Measurements from ENCODE around the gene GUK1.
A peak's percentile ranks its signal among the peaks of the same experiment; 100 is the strongest.
"Not testable (repeated sequence)": the region's sequence is repeated elsewhere in the genome, so short reads cannot be mapped to it uniquely, and the experiment has no call there.

The GUK1 gene

DNA sequence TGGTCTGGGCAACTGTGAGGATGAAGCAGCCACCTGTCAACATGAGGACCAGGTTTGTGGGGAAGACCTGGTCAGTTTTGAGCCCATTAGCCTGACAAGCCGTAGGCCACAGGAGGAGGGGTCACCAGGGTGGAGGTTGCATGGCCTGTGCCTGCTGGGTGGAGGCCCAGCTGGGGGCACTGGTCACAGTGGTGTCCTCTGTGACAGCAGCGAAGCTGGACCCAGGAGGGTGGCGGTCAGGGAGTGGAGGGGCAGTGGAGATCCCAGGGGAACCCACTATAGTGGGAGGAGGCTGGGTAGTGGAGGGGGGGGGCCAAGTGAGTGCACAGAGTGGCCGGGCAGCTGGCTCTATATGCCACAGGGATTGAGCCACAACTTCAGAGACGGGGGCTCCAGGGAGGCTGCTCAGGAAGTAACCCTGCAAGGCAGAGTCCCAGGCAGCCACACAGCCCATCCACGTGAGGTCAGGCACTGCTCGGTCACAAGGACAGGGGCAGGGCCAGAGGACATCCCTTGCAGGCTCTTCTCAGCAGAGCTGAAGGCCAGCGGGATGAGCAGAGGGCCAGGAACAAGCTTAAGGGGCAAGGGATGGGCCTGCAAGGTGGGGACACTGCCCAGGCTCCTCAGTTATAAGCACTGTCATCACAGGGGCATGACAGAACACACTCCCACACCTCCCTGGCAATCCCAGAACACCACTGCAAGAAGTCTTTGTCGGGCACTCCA, 34.6 kb upstream of the GUK1 start:
- DNase-seq, result no peak

DNA sequence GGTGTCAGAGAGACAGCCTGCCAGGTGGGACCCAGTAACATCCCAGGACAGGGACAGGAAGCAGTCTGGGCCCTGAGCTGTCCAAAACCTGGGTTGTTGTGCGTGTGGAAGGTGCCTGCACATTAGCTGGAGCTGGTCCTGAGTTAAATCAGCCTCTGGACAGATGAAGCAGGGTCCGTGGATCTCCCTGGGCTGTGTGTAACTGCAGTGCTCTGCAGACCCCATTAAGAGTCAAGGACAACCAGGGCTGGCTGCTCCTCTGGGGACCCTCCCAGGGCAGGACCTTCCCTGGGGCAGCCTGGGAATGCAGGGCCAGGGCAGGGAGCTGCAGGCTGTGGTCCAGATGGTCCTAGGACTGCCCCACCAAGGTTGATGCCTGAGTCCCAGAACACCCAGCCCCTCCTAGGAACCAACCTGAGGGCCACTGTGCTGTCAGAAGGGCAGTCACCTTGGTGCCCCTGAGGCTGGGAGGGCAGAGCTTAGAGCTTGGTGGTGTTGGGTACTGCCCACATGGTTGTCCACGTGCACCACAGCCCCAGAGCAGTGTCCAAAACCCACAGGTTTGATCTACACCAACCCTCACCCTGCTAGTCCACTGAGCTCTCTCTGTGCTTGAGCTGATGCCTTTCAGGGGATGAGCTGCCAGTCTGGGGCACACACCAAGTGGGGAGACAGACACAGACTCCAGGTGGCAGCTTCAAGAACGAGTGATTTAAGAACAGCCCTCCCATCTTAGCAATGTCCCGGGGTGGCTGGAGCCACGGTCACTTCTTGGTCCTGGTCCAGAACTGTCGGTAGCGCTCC, 33.9 kb upstream of the GUK1 start:
- DNase-seq, result no peak

DNA sequence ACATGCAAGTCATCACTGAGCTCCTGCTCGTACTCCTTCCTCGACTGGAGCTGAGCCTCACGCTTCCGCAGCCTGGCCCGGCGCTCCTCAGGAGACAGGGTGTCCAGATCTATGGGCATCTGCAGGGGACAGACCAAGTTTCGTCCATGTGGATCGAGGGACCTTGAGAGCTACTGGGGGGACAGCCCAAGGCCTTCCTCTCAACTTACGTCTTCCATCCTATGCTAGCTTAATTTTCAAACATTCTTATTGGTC, 33.4 kb upstream of the GUK1 start:
- no peak for DNase-seq

DNA sequence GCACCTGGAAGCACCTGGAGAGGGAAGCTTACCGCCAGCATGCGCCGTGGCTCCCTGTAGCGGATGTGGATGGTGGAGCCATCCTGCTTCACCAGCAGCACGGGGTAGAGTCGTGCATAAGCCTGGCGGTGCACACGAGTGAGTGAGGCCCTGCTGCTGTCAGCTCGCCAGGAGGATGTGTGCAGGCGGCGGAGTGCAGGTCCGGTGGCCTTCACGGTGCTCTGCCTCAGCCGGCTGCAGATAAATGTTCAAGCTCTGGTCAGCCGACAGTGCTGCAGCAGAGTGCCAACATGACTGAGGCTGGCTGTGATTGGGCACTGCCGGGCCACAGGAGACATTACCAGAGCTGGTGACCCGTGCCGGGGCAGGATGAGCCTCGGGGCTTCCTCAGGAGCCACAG, 32.4 kb upstream of the GUK1 start:
- DNase-seq, result no peak

DNA sequence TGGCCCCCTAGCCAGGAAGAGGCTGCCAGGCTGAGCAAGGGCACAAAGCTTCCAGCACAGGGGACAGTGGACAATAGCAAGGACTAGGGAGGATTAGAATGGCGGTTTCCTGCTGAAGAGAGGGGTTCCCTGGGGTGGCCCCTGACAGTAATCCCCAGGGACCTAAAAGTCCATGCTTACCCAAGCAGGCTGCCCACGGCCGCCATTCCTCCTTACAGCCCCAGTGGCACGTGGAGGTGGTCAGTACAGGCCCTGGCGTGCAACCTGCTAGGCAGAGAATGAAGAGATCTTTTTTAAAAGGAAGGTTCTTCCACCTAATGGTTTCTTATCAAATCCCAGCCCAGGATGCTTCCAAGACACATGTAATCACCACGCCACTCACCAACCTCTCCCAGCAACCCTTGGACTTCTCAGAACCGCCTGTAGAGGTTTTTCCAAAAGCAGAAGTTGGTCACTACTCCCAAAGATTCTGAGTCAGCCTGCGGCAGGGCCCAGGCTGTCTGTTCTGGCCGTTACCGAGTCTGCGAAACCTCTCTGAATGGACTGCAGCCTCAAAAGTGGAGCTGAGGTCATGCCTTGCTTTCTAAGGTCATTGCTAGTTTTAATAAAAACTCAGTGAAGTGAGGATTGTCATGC, 31.9 kb upstream of the GUK1 start:
- no peak for DNase-seq

DNA sequence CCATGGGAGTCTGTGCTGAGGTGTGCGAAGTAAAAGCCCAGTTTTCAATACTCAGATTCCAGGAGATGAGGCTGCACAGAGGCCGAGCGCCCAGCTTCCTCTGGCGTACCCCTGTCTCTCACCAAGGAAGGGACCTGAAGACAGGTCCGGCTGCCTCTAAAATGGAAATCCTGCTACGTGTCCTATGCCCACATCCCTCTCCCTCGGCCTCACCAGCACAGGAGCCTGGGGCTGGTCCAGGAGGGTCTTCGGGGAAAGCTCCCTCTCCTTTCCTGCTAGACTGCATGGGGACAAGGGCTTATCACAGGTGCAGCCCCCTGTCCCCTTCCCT, 31.4 kb upstream of the GUK1 start:
- no peak for DNase-seq

DNA sequence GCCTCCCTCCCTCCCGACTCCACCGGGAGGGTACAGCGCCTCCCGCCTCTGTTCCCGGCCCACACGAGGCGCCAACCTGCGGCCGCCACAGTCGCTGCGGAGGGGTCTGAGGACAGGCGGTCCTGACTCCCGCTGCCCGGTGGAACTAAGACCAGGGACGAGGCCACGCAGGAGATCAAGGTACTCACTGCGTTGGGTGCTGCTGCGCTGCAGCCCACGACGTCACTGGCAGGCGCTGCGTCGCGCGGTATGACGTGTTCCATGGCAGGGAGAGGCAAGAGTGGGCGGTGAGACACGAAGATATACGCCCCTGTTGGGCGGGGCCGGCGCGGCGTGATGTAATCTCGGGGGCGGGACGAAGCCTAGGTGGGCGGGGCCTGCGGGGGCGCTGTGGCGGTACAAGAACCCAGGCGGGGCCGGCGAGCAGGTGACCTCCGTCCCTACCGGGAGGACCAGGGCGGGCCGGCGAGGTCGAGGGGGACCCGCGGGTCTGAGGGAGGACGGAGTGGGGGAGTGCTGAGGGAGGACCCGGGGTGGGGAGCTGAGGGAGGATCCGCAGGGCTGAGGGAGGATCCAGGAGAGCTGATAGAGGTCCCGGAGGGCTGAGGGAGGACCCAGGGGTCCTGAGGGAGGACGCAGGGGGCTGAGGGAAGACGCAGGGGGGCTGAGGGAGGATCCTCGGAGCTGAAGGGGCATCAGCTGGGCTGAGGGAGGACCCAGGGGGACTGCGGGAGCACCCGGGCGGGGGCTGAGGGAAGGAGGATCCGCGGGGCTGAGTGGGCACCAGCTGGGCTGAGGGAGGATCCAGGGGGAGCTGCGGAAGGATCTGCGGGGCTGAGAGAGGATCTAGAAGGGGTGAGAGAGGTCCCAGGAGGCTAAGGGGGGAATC, 30.8 kb upstream of the GUK1 start, which contains the start of gene MRPL55:
Gene MRPL55, minus strand, starts transcription at position 227 of the 889 bp plus-strand sequence. CDS start 1,039 bp downstream, outside the sequence.
- peak; percentile 77 for DNase-seq

DNA sequence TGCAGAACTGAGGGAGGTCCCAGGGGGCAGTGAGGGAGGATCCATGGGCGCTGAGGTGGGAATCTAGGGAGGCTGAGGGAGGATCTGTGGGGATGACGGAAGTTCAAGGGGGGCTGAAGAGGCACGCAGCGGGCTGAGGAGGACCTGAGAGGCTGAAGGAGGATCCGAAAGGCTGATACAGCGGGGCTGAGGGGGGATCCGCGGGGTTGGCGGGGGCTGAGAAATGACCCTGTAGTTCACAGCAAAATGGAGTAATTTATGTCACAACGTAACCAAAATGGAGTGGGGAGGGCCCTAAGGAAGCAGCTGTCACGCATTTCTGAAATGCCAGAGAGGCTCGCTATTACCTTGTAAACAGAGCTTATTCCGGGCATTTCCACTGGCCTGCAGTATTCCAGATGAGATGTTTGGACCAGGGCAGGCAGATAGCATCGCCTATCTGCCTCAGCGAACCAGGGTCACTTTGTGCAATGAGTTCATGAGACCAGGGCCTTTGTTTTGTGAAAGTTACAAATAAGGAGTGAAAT, 30.1 kb upstream of the GUK1 start:
- DNase-seq, result no peak

DNA sequence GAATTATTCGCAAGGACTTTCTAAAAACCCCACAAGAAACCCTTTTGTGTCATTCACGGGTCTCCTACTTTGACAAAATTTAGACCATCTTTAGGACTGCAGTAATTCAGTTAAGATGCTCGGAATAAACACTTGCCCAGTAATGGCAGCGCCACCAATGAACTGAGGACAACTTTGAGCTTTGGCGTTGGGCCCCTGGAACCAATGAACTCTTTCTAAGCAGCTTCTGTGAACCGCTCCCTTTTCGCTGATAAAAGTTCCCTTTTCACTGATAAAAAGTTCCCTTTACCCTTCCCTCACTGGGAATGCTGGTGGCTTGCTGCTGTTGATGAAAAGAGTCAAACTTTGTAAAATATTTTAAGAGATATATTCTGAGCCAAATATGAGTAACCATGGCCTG, 29.5 kb upstream of the GUK1 start:
- DNase-seq, result no peak

DNA sequence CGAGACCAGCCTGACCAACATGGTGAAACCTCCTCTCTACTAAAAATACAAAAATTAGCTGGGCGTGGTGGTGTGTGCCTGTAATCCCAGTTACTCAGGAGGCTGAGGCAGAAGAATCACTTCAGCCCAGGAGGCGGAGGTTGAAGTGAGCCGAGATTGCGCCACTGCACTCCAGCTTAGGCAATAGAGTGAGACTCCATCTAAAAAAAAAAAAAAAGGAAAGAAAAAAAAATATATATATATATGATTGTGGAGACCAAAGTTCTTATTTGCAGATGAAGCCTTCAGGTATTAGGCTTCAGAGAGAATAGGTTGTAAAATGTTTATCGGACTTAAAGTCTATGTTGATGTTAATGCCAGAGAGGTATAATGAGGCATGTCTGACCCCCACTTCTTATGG, 28.8 kb upstream of the GUK1 start:
- DNase-seq, result not testable (repeated sequence)

DNA sequence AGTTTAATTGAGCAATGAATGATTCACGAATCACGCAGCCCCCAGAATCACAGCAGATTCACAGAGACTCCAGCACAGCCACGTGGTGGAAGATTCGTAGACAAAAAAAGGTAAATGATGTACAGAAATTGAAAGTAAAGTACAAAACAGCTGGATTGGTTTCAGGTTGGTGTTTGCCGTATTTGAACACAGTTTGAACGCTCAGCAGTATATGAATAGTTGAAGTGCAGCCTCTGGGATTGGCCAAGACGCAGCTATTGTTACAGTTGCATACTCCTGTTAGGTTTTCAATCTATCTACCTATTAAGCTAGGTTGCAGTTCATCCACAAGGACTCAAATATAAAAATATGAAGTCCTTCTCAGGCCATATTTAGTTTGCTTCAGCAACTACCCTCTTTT, 27.9 kb upstream of the GUK1 start:
- no peak for DNase-seq

DNA sequence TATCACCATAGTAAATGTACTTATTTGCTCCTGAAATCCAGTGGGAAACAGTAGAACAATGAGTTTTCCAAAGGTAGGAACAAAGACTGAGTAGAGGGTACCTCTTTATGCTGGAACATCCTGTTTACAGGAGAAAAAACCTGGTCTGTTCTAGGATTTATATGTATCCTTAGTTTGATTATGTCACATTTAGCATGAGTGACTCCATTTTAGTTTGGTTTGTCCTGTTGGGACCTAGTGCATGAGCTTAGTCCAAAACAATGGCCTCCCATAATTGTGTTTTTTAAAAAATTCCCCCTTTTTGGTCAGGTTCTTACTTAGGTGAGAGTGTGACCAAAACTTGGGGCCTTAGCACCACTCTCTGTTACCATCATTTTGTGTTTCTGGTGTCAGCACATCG, 27.5 kb upstream of the GUK1 start:
- DNase-seq, result no peak

DNA sequence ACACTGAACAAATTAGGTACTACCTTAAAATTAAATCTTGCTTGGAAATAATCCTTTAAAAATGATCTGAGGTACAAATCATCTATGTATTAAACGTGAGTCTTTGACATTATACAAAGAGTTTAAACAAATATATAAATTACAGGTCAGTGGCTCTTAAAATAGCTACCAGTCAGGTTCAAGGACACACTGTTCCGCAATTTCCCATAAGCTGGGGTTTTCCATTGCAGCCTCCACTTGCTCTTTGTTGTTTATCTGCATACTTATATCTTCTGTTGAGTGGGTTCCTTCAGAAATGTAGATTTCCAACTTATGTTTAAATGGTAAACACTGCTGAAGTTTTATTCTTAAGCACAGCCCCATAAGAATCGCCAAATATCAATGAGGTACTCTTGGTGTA, 25.3 kb upstream of the GUK1 start:
- DNase-seq, result no peak

DNA sequence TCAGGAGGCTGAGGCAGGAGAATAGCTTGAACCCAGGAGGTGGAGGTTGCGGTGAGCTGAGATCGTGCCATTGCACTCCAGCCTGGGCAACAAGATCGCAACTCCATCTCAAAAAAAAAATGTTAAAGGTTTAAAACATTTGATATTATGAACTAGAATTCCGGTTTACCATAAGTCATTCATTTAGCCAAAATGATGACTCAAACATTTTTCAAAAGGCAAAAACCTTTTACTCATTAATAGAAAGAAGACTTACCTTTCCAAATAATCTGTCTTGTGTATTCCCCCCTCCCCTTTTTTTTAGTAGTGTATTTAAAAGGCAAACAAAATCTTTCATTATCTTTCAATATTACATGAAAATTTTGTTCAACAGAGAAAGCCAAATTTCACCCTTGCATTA, 22.7 kb upstream of the GUK1 start:
- no peak for DNase-seq

DNA sequence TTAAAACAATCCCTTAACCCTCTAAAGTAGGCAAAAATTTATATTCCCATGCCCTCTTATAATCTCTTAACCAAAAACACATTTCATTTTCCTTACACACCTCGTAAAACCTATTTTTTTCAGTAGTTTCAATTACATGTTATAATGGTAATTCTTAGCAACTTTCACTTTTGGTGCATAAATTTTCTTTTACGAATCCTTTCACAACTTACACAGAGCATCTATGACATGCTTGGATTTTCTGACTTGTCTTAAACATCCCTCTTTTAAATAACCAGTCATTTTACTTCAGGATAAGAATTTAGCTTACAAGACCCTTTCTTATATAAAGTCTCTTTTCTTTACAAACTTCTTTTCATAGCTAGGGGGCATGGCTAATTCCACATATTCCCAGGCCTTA, 22.0 kb upstream of the GUK1 start:
- no peak for DNase-seq

DNA sequence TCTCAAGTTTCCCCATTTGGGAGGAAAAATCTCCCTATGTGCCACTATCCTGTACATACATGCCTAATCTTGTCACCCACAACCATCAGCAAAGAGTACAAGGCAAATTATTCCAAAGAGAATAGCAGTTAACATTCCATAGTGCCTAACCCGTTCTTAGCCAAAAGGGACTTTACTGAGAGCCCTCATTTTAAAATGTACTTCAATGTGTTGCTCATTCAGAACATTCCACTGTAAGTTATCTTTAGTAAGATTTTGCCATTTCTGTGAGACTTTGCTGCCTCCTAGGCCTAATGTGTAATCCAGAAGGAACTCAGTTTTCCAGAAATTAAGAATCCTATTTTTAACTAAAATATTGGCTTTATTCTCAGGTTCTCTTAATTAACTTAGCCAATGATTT, 19.7 kb upstream of the GUK1 start:
- DNase-seq, result no peak

DNA sequence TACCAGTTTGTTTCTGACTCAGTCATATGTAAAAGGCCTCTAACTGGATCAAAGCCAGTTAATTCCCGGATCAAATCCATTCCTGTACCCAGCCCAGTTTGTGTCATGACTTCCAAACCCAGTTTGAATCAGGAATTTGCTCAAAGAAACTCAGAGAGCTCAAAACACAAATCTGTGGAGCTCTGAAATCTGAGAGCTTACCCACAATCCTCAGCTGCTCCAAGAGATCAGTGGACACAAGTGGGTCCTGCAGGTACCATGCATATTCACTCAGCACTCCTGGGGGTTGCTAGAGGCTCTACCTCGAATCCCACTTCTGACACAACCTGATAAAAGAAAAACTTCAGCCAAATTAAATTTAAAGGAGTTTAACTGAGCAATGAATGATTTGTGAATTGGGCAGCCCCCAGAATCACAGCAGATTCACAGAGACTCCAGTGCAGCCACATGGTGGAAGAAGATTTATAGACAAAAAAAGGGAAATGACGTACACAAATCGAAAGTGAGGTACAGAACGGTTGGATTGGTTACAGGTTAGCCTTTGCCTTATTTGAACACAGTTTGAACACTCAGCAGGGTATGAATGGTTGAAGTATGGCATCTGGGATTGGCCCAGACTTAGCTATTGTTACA, 19.1 kb upstream of the GUK1 start:
- DNase-seq, result no peak

DNA sequence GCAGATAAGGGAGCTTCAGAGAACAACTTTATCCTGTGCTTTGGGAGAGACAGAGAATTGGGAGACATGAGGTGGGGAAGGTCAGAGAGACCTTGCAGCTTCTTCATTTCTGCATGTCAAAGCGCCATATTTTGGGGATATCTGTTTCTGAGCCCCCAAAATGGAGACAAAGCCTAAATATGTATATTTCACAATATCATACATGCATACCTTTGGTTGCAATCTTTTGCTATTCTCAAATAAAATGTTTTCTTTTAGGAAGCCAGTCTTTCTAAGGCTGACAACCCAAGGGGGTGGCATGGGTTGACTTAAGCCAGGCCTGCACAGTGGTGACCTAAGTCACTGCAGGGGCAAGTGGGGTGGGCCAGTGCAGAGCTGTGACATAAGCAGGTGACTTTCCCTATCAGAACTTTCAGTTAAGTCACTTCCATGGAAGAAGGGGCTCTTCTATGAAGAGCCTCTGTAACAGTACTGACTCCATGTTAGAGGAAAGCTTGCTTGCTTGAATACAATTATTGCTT, 17.1 kb upstream of the GUK1 start:
- DNase-seq, result no peak

DNA sequence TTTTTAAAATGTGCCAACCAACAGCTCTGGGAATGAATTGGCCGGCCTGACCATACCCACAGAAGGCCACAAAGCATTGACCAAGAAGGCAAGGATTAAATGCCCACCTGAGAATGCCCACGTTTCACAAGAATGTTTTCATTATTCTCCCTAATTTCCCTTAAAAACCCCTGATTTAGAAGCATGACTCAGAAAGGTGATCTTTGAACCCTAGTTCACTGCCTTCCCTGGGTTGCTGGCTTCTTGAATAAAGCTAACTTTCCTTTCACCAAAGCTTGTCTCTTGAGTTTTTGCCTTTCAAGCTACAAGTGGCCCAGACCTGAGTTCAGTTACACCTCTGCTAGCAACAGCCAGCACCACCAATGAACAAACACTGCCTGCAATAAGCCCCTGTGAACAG, 16.6 kb upstream of the GUK1 start:
- no peak for DNase-seq

DNA sequence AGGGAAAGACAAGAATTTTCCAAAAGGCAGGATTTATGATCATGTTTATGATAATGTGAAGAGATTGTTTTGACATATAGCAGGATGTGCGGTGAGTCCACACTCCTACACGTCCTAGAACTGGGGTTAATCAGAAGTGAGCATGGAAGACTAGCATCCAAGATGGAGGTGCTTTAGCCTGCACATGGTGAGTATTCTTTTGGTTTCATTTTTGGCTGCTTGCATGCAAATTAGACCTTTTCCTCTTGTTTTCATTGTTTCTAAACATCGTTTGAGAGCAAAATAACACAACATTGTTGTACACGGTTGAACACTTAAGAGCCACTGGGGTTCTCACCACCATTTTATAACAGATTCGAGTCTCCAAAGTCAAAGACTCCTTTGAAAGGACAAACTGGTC, 14.9 kb upstream of the GUK1 start:
- no peak for DNase-seq

DNA sequence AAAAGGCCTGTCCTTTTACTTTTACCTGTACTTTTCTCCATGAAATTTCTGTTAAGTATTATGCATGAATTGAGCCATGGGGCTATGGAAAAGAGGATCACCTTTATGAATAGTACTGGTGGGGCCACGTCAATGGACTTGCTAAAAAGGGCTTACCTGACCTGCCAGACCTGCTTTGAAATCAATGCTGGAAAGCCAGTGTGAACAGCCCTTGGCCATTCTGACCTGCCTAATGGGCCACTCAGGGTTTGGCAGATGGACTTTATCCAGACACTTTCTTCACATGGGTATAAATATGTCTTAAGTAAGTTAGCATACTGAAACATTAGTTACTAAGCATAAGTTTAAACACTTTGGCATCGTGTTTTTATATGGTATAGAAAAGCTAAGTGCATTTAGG, 8.3 kb upstream of the GUK1 start:
- DNase-seq, result no peak

DNA sequence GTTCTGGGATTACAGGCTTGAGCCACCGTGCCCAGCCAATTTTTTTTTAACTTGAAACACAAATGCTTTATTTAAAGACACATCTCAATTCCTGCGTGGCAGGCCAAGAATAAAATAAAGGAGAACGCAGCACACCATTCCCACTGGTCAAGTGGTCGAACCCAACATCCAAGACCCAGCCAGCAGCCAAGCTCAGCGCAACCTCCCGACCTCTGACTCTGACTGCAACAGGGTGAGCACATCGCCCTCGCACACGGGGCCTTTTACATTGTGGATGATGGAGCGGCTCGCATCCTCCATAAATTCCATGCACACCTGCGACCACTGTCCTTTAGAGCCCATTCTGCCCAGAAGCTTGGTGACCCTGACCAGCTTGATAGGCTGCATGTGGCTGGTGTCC, 5.5 kb upstream of the GUK1 start:
- no peak for DNase-seq

DNA sequence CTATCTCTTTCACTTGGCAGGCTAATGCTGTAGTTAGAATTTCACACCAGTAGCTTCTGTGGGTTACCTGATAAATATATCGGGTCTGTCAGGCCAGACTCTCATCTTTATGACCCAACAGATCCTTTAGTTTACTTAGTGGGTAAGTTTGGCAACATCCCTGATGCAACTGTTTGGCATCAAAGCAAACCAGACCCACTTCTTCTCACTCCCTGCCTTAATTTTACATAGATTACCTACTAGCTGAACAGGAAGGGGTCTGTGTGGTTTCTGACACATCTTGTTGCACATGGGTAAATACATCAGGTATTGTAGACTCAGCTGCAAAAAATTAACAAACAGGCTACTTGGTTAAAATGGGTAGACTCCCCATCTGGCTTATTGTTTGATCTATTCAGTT, 3.2 kb upstream of the GUK1 start:
- DNase-seq, result no peak

All from NCI-H1105 treated with DMSO at 0.1 percent for 48 hours (cell line).